Measurements from ENCODE around the gene RIC8B. TPM values are rescaled to one million over a fixed set of nuclear protein-coding genes. Genes with fewer than 3 reads are reported as not detected.

The RIC8B gene
- total RNA-seq, 2 experiments from 2014 or later = 9.6 to 11.9 TPM

DNA sequence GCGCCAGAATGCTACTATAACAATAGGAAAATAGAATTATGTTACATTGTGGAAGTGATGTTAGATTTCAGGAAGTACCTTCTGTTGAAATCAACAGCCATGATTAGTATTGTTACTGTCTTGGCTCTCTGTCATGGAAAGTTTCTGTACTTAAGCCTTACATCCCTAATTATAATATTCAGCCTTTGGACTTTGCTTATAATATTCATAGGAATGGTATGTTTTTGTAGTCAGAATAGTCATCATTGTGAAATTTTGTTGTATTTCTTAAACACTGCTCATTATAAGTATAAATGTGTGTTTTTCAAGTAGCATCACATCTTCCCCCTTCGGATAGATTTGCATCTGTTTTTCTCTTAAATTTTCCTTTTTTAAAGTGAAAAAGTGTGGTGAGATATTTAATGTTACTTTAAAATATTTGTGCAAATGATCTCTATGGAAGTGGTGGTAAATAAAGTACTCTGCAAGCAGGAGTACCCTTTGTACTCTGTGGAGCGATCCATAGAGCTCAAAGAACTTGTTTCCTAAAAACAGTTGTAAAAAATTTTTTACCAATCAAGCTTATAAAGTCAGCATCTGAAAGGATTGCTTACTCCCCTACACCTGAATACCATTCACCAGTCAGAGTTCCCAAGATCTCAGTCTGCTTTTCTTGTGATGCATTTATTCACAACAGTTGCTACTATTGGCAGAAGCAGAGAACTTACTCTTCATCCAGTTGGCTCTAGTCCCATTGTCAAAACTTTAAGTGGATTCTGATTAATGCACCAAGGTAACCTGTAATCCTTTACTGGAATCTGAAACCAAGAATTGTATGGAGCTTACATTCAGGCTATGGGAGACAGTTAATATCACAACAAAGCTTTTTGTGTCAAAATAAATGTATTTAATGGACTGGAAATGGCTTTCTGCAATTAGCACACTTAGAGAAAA is 87.8 kb downstream of the RIC8B start:
- CTCF ChIA-PET = no interaction called here
- POLR2A ChIA-PET = no interaction called here

DNA sequence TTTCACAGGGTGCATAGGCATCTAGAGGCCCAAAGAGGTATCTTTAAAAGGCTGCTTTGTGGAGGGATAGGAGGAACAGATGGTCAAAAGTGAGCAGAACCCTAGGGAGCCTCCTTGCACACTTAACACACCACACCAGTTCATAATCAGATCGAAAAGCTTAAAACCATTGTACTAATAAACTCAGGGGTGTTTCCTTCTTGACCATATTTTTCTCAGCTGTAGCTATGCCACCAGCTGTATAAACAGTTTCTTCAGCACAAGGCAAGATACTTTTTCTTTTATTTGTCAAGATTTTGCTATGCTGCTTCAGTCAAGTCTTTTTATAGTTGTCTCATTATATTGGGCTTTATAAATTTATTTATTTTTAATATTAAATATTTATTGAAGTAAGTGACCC is 88.7 kb downstream of the RIC8B start:
- POLR2A ChIA-PET = no interaction called here

DNA sequence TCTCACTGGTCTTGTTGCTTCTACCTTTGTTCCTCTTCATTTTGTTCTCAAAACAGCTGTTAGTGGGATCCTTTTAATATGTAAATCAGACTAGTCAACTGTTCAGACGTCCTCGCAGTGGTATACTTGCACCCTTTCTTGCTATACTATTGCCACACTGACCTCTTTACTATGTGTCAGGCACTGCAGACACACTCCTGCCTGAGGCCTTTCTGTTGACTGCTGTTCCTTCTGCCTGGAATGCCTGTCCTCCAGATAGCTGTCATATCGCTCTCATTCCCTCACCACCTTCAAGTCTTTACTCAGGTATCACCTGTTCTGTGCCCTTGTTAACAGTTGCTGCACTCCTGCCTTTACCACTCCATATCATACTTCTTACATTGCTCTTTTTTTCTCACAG is 91.2 kb downstream of the RIC8B start:
- ChIA-PET POLR2A (no interaction called here), CTCF (no interaction called here)

More for the DNA sequence above, 88.7 kb downstream of the RIC8B start:
- CTCF ChIA-PET = no interaction called here

DNA sequence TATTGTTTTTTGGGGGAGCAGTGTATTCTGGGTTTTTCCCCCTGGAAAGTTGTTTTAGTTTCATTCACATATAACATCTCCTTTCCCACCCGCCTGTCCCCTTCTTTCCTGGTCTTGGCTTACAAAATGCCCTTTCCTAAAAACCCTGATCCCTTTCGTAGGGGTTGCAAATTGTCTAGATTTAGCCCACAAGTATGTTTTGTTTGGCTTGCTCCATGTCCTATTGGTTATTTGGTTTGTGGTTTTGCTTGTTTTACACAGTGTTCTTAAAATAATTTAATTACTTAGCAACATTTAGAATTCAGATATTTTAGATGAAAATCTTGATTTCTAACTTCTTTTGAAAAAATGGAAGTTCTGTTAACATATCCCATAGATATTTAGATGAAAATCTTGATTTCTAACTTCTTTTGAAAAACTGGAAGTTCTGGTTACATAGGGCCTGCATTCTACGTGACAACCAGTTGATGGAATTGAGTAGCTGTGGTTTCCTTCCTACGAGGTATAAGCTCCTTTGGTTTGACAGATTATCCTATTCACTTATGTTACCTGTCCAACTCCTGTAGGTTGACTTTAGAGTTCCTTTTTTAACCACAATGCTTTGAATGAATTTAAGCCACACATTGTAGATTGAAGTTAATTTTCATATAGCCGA is 92.1 kb downstream of the RIC8B start:
- ChIA-PET POLR2A (no interaction called here), CTCF (no interaction called here)

DNA sequence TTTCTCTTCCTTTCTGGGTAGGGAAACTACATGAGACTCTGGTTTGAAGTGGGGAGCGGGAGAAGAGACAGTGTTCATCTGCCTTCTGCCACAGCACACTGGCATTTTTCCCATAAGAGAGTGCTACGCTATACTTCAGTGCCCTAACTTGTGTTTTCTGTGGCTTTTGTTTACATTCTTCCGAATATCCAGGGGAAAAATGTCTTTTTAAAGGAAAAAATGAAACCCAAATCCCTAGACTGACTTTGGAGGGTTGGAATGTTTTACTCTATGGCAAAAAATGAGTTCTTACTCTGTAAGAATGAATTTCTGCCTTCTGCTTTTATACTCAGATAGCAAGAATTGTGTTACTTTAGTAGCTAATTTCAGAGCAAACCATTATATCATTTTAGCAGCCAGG is 93.2 kb downstream of the RIC8B start:
- ChIA-PET CTCF (no interaction called here), POLR2A (no interaction called here)

DNA sequence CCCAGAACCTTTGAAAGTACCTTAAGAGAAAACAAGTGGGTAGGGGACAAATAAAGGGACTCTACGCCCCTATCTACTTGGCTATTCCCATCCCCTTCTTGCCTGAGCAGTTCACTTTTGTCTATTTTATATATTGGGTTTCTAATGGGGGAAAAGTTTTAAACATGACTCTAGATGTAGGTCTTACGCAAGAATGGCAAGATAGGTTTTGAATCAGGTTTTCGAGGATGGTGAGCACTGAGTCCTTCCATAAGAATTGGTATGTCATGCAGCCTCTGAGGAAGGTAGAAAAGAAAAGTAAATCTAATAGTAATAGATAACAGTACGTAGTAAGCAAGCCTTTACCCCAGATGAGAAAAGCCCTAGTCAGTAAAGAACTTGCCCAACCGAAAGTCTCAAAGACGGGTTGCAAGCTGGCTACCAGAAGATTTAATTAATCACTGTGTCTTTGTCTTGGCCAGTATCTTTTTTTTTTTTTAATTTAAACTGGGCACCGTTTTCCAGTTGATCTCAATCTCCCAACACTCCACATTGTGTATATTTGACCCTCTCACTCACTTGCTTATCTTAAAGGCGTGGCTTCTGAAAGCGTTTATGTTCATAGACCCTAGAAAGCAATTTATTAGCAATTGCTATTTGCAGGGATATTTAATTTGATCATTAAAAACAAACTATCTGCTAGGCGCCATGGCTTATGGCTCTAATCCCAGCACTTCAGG is 94.7 kb downstream of the RIC8B start:
- POLR2A ChIA-PET = interaction anchor here (0.6 kb wide), 1 partner anchor 427 kb away, joined by 3 read pairs; no protein-coding TSS in a partner anchor
- CTCF ChIA-PET = no interaction called here

DNA sequence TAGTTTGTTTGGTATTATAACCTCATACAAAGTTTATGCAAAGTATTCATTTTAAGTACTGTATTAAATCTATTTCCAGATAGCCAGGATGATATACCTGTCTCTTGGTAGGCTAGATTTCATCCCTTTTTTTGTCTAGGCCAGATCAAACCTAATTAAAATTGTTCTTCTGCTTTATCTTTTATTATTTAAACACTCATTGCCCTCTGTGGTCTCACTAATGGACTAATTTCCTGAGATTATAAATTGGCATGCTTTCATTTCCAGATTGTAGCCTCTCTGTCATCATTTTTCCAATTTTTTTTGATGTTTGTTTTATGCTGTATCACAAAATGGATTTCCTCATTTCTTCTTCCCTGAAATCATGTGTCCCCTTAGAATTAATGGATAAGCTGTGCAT is 95.6 kb downstream of the RIC8B start:
- CTCF ChIA-PET = no interaction called here
- POLR2A ChIA-PET = no interaction called here

DNA sequence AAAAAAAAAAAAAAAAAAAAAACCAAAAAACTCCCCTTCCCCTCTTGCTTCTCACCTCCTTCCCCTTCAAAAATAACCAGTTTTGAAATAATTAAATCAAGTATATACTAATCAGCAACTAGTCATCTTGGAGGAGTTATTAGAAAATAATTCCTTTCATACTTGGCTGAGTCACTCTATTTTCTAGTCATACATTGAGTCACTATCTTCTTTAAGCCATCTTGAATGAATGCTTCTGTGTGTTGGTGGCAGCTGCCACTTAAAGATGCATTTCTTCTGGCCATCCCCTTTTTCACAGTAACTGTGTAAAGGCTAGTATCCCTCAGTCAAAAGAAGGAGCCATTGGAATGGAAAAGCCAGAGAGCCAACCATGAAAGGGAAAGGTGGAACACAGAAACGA is 97.0 kb downstream of the RIC8B start:
- ChIA-PET POLR2A (no interaction called here), CTCF (no interaction called here)

DNA sequence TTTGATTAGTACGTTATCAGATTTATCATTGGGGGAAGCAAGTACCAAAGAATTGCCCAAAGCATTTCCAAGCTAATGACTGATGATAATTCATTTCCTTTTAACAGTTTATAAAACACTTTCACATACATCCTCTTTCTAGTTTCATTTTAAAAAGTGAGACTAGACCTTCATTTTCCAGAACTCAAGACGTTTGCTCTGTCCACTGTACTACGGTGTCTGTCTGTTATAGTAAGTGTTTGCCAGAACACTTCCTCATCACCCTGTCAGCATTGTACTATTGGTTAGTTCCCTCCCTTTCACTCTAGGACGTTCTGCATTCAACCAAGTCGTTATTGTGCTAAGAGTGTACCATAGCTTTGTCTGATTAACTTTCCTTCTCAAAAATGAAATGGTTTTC is 99.5 kb downstream of the RIC8B start:
- POLR2A ChIA-PET = no interaction called here
- CTCF ChIA-PET = interaction anchor here (0.6 kb wide), 1 partner anchor 26 kb away, joined by 4 read pairs; no protein-coding TSS in a partner anchor

DNA sequence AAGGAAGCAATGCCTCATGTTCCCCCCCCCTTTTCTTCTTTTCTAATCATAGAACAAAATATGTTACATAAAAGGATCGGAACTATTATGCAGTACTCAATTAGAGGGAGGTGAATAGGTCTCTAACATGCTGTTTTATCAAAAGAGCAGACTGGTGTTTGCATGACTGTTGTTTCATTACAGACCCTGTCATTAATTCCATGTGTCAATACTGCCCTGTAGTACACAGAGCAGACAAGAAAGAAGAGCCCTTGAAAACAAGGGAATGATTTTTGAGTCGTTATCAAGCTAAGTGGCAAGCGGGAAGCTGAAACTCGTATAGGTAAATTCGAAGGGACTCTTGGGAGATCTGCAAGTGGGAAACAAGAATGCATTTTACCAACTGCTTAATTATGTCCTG is 104.3 kb downstream of the RIC8B start:
- CTCF ChIA-PET = no interaction called here

DNA sequence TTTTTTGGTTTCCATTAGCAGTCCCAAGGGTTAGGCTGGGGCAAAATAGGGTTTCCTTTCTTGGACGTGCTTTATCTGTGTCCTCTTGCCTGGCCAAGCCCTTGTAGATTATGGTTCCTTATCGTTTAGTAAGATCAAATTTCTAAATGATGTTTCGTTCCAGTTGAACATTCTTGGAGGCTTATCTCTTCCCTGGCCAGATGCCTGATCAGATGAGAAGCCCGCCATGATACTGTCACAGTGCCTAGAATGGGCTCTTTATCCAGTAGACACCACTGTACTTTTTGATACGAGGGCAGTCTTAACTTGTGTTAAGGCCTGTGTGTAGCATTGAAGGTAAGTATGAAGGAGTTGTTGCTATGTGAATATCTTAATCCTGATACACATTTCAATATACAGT is 105.1 kb downstream of the RIC8B start:
- POLR2A ChIA-PET = no interaction called here
- CTCF ChIA-PET = no interaction called here

More for the DNA sequence above, 104.3 kb downstream of the RIC8B start:
- POLR2A ChIA-PET = no interaction called here

DNA sequence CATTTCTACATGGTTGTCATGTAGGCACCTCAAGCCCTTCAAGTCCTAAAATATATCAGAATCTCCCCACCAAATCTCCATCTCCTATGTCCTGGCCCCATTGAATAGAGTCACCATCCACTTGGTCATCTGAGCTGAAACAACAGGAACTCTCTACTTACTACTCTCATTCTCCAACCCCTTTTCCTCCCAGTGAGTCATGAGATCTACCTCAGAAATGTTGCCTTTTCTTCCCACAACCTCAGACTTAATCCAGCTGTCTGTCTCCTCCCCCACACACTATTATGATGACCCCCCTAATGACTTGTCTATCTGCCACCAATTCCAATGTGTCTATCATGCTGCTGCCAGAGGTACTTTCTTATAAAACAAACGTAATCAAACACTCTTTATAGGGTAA is 108.9 kb downstream of the RIC8B start:
- ChIA-PET POLR2A (no interaction called here), CTCF (interaction anchor here (0.6 kb wide), 1 partner anchor 607 kb away, joined by 3 read pairs; no protein-coding TSS in a partner anchor)

DNA sequence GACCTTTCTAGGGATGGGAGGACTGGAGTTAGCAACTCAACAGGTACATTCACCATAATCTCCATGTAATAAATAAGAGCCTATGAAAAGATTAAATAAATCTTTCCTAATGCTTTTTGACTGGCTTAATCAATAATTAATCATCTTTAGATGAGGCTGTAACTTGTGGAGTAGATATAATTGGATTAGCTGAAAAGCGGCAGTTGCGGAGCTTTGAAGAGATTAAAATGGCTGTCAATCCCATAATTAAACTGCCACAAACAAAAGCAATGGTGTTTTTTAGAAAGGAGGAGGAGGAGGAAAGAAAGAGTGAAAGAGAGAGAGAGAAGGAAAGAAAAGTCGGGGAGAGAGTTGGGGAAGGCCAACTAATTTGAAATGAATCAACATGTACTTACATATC is 110.5 kb downstream of the RIC8B start:
- CTCF ChIA-PET = no interaction called here

DNA sequence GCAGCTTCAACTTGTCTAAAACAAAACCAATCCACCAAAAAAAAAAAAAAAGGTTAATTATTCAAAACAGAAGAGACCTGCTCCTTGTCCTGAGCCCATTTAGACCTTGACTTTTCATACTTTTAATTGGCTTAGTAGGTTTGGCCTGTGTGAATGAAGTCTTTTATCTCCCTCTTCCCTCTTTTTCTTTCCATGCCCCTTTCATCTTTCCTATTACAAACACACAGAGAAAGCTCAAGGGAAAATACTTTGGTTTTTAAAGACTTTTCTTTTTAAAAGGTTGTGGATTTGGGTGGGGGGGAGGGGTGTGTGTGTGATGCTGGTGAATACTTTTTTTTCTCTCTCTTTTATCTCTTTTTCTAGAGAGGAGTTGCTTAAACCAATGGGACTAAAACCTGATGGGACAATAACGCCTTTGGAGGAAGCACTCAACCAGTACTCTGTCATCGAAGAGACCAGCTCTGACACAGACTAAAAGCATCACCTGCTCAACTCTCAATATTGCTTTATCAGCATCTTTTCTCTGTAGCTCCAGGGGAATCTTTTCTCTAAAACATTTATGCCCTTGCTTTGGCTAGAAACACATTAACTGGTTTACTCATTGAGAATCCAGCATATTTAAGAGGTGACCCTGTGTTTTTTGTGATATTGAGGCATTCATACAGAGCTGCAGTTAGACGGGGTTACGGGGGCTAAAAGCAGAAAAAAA is 111.2 kb downstream of the RIC8B start:
- POLR2A ChIA-PET = no interaction called here
- CTCF ChIA-PET = no interaction called here

More for the DNA sequence above, 110.5 kb downstream of the RIC8B start:
- POLR2A ChIA-PET = no interaction called here

DNA sequence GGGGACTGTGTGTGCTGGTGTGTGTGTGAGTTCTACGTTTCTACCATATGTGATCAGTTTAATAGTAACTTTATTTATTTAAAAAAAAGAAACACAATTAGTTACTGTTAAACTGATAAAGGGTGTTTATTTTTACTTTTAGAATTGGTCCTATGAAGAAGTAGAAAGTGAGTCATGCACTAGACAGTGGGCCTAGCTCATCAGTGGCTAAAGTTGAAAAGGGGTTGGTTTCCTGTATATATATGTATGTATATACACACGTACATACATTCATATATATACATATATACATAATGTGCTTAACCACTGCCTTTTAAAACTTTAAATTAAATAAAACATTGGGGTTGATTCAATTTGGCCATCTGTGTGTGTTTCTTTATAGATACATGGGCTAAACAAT is 112.5 kb downstream of the RIC8B start:
- ChIA-PET POLR2A (no interaction called here), CTCF (no interaction called here)

DNA sequence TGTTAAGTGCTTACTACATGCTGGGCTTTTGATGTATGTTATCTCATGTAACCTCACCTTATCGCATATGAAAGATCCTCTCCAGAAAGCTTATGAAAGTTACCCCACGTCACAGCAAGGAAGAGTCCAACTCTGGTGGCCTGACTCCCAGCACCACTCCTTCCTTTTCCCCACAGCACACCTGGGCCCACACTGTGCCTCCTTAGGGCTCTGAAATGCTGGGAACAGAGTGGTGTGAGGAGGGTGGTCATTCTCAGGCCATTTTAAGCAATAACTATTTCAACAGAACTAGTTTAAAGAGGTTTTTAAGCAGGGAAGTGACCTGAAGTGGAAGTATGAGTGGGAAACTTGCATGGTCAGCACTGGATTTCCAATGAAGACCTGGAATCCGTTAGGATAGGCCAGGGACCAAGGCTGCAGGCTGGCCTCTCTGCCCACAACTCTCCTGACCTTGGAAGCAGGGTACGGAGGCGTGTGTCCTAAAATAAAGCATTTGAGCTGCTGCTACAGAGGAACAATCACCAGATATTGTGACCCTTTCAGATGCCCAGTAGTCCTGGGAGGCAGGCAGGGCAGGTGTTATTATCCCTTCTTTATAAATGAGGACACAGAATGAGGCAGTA is 114.0 kb downstream of the RIC8B start:
- ChIA-PET POLR2A (no interaction called here), CTCF (interaction anchor here (0.6 kb wide), 1 partner anchor 18 kb away, joined by 3 read pairs; no protein-coding TSS in a partner anchor)

DNA sequence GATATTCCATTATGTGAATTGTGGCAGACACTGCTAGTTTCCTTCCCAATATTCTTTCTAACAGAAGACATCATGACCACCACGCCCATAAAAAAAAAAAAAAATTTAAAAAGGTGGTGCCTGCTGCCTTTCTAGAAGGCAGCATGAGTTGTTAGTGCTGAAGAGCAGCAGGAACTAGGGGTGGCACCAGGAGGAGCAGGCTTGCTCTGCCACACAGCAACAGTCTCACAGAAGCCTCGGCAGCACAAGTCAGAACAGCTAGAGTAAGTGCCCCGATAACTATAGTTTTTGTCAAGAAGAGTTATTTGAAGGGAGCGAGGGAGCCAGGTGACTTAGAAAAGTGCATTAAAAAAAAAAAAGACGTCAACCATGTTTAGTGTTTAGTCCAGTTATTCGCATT is 114.8 kb downstream of the RIC8B start:
- CTCF ChIA-PET = no interaction called here
- POLR2A ChIA-PET = no interaction called here

DNA sequence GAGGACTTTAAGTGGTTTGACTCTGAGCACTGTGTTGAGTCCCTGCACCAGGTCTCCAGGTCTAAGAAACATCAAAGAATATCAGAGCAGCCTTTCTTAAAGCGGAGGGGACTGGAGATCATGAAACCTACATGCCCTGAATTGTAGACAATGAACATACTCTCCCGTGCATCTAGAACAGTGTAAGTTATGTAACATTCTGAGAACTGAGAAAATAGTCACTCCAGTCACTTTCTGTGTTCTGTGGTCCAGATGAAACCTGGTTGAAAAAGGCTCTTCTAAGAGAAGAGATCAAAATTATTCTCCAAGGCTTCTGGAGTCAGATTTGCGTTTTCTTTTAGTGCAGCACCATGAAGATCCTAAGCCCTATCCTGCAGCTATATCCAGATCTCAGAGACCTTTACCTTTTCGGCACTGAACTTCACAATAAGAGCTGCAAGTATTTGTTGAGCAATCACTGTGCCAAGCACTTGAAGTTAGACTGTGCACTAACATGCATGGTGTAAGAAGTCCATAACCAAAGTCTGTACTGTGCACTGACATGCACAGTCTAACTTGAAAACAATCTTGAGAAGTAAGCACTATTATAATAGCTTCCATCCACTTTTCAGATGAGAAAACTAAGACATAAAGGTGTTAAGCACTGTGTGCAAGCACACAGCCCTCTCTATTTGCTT is 115.6 kb downstream of the RIC8B start:
- ChIA-PET CTCF (no interaction called here), POLR2A (no interaction called here)

DNA sequence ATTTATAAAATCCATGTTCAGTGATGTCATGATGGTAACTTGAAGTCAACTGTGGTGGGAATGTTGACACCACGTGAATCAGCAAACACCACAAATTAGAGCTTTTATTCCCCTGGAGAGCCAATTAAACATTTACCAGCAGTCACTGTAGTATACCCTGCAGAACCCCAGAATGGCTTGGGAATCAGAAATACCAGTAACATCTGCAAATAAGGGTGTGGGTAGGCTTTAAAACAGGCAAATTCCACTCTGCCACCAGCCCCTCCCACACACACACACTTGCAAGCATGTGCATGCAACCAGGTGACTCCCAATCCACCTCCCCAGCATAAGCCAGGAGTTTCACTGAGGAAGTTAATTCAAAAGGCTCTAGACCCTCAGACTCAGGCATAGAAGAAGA is 117.6 kb downstream of the RIC8B start:
- CTCF ChIA-PET = no interaction called here
- POLR2A ChIA-PET = no interaction called here

Measured in activated CD8-positive, alpha-beta memory T cell treated with anti-CD3 and anti-CD28 coated beads for 36 hours (primary cell).